ENCODE results near the gene RAB8B.

DNA sequence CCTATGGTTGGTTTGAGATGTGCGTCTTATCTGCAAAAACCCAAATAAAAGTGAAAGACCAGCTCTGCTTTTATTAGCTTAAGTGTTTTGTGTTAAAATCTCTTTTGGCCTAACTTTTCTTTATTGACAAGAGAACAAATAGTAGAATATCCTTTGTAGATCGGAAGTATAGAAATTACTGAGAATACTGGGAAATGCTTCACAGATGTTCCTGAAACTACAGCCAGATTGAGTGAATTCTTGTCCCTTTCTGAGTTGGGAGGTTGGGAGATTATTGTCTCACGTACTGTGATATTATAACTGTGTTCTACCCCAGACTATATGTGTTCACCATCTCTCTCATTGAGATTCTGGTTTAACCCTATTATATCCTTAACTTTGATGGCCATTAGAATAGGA, 21.7 kb downstream of the RAB8B start:
- TF ChIP-seq, protein P1, sequence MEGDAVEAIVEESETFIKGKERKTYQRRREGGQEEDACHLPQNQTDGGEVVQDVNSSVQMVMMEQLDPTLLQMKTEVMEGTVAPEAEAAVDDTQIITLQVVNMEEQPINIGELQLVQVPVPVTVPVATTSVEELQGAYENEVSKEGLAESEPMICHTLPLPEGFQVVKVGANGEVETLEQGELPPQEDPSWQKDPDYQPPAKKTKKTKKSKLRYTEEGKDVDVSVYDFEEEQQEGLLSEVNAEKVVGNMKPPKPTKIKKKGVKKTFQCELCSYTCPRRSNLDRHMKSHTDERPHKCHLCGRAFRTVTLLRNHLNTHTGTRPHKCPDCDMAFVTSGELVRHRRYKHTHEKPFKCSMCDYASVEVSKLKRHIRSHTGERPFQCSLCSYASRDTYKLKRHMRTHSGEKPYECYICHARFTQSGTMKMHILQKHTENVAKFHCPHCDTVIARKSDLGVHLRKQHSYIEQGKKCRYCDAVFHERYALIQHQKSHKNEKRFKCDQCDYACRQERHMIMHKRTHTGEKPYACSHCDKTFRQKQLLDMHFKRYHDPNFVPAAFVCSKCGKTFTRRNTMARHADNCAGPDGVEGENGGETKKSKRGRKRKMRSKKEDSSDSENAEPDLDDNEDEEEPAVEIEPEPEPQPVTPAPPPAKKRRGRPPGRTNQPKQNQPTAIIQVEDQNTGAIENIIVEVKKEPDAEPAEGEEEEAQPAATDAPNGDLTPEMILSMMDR (IDR thresholded peaks at IDR 0.05; ENCODE audit: low read depth, low read length) = no peak
- no peak for TF ChIP-seq POLR2A (IDR thresholded peaks at IDR 0.05; ENCODE audit: extremely low read depth, insufficient read length)

All from NB4 (cell line).